ENCODE results near the gene KISS1.

GRCh38 chr1:204169858-204170257, 26.4 kb downstream of the KISS1 start:
- no peak for TF ChIP-seq CTCF (conservative IDR thresholded peaks at IDR 0.05; ENCODE audit: low read length)
- no peak for TF ChIP-seq EZH2phosphoT487 (IDR thresholded peaks at IDR 0.05; ENCODE audit: borderline replicate concordance, low read depth, low read length)
